Fibroblast of the aortic adventitia (primary cell): ENCODE results near the gene PSEN1. TPM values are rescaled to one million over a fixed set of nuclear protein-coding genes. Genes with fewer than 3 reads are reported as not detected.

Experiments
- DNase-seq: peaks from one replicate; pipeline ENCODE4 v3.0.0-alpha.2; 2010; ENCODE audit warnings: low read depth
- H3K4me3 ChIP-seq: 2 replicates; pipeline ENCODE4 v1.5.1; 2011; ENCODE audit warnings: low read depth, mild to moderate bottlenecking, control low read depth, low read length, moderate library complexity
- total RNA-seq: library from RNA; depleted of rRNA; stranded (reverse); fragments of >200 nt; gene quantifications from 2 replicates; pipeline ENCODE4 v1.2.3, GENCODE V29; 2012; ENCODE audit warnings: low replicate concordance
- TF ChIP-seq, protein P1 (sequence below): IDR thresholded peaks from 2 replicates; pipeline ENCODE4 v1.5.1; 2011; ENCODE audit warnings: mild to moderate bottlenecking, low read length, control low read depth, inconsistent platforms; ENCODE audit not compliant: insufficient read depth

The PSEN1 gene
- 36.6 and 55.0 TPM in 2 replicates for total RNA-seq

DNA sequence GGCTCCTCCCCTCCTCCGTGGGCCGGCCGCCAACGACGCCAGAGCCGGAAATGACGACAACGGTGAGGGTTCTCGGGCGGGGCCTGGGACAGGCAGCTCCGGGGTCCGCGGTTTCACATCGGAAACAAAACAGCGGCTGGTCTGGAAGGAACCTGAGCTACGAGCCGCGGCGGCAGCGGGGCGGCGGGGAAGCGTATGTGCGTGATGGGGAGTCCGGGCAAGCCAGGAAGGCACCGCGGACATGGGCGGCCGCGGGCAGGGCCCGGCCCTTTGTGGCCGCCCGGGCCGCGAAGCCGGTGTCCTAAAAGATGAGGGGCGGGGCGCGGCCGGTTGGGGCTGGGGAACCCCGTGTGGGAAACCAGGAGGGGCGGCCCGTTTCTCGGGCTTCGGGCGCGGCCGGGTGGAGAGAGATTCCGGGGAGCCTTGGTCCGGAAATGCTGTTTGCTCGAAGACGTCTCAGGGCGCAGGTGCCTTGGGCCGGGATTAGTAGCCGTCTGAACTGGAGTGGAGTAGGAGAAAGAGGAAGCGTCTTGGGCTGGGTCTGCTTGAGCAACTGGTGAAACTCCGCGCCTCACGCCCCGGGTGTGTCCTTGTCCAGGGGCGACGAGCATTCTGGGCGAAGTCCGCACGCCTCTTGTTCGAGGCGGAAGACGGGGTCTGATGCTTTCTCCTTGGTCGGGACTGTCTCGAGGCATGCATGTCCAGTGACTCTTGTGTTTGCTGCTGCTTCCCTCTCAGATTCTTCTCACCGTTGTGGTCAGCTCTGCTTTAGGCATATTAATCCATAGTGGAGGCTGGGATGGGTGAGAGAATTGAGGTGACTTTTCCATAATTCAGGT, at the start of gene PSEN1:
PSEN1 (plus strand) TSS at position 121 of the 839 bp plus-strand sequence. CDS start 11,513 bp downstream, outside the sequence.
- TF ChIP-seq, protein P1, sequence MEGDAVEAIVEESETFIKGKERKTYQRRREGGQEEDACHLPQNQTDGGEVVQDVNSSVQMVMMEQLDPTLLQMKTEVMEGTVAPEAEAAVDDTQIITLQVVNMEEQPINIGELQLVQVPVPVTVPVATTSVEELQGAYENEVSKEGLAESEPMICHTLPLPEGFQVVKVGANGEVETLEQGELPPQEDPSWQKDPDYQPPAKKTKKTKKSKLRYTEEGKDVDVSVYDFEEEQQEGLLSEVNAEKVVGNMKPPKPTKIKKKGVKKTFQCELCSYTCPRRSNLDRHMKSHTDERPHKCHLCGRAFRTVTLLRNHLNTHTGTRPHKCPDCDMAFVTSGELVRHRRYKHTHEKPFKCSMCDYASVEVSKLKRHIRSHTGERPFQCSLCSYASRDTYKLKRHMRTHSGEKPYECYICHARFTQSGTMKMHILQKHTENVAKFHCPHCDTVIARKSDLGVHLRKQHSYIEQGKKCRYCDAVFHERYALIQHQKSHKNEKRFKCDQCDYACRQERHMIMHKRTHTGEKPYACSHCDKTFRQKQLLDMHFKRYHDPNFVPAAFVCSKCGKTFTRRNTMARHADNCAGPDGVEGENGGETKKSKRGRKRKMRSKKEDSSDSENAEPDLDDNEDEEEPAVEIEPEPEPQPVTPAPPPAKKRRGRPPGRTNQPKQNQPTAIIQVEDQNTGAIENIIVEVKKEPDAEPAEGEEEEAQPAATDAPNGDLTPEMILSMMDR: no peak
- peak; percentile 89 for DNase-seq
- peak within 1 kb of the TSS; percentile 89 for H3K4me3 ChIP-seq

DNA sequence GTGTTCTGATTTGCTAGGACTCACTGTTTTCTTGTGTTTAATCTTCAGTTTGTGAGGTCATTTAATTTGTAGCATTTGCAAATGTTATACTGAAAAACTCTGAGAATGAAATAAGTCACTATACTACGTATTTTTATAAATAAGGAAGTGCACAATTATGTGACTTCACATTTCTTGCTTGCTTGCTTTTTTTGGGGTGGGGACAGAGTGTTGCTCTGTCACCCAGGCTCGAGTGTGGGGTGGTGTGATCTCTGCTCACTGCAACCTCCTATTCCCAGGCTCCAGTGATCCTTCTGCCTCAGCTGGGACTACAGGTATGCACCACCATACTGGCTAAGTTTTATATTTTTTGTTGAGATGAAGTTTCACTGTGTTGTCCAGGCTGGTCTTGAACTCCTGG, 45.3 kb upstream of the PSEN1 start:
- no peak overlapping the region for H3K4me3 ChIP-seq
- DNase-seq: no peak
- TF ChIP-seq, protein P1: no peak

DNA sequence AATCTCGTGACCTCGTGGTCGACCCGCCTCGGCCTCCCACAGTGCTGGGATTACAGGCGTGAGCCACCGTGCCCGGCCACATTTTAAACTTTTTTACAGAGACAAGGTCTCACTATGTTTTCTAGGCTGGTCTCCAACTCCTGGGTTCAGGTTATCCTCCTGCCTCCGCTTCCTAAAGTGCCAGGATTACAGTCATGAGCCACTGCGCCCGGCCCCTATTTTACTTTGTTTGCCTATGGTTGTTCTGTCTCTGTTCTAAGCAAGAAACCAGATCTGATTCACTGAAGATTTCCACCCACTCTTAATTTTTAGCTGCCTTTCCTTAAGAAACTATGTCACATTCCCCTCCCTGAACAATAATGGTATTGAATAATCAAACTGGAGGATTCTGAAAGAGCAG, 38.9 kb upstream of the PSEN1 start:
- H3K4me3 ChIP-seq: no peak overlapping the region
- TF ChIP-seq, protein P1: no peak
- no peak for DNase-seq

DNA sequence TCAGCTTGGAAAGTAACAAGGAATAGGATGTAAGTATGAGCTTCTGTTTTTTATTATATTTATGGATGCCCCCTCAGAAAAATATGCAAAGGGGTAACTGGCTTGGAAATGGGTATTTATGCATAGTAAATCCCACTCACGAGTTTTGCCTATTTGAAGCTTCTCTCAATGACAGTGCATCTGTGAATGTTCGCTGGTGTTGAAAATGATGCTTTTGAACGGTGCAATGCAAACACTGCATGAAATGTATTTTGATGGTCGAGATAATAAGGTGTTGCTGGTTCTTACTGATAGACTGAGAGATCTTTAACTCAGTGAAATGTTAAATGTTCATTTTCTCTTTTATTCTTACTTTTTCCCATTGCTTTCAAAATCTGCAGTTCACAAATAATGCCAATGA, 36.0 kb upstream of the PSEN1 start:
- DNase-seq: no peak
- TF ChIP-seq, protein P1: no peak
- H3K4me3 ChIP-seq: no peak overlapping the region

DNA sequence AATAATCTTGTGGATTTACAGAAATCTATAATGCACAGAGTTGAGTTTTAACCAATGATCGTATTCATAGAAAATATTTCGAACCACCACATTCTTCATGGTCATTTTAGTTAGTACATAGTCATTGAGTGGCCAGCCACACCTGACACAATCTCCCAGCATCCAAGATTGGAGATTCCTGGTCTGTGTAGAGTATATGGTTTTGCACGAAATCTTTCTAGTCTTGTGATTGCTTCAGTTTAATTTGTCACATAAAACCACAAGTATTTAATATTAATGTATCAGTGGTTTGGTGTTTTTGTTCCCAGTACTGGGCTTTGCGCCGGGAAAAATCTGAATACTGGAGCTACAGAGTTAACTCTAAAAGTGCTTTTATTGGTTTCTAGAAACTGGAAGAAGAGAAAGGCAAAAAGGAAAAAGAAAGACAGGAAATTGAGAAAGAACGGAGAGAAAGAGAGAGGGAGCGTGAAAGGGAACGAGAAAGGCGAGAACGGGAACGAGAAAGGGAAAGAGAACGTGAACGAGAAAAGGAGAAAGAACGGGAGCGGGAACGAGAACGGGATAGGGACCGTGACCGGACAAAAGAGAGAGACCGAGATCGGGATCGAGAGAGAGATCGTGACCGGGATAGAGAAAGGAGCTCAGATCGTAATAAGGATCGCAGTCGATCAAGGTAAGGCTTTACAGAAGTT, 33.4 kb upstream of the PSEN1 start:
- no peak for DNase-seq
- TF ChIP-seq, protein P1: no peak
- H3K4me3 ChIP-seq: no peak overlapping the region

DNA sequence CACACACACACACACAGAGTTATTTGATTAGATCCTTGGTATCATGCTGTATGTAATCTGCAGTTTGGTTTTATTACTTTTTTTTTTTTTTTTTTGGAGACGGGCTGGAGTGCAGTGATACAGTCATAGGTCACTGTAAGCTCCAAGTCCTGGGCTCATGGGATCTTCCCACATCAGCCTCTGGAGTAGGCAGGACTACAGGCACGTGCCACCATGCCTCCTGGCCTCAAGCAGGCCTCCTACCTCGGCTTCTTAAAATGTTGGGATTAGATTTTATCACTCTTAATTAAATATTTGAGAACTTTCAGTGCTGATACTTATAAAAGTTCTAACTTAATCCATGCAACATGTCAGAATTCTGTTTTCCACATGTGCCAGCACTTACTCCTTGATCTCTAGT, 31.3 kb upstream of the PSEN1 start:
- no peak for DNase-seq
- H3K4me3 ChIP-seq: no peak overlapping the region
- TF ChIP-seq, protein P1: no peak
